B cell (primary cell): ENCODE measurements around the gene RCC1. TPM values are rescaled to one million over a fixed set of nuclear protein-coding genes. Genes with fewer than 3 reads are reported as not detected.

Source experiments
- ATAC-seq: fragments of 200-7000 bp; cut with Tn5 transposase; one replicate; pipeline ENCODE4 v1.10.0; 2021; ENCODE audit warnings: low read depth, mild to moderate bottlenecking, moderate number of reproducible peaks, moderate library complexity
- CTCF ChIA-PET: fragments of 350-600 bp; sonication (Branson Sonifier 250); formaldehyde crosslinking; loops from one replicate; lab custom pipeline; 2021; ENCODE audit warnings: antibody characterized with exemption, inconsistent platforms; lab: Charles Lee
- POLR2A ChIA-PET: fragments of 350-600 bp; sonication (Branson Sonifier 250); formaldehyde crosslinking; loops from one replicate; lab custom pipeline; 2021; ENCODE audit warnings: antibody characterized with exemption; lab: Charles Lee
- DNase-seq: peaks from one replicate; pipeline ENCODE4 v3.0.0; 2013
- H2AFZ ChIP-seq: 2 replicates; pipeline ENCODE4 v1.6.1; 2012; ENCODE audit warnings: mild to moderate bottlenecking, low read depth, low read length; ENCODE audit not compliant: insufficient read depth, poor library complexity, severe bottlenecking
- H3K27ac ChIP-seq, 2 donors: 1 replicate in 1 of 2; 2 replicates in 1 of 2; pipeline ENCODE4 v1.5.1; 2012 to 2013; ENCODE audit warnings: low read length in 2 of 2, mild to moderate bottlenecking in 2 of 2, moderate library complexity in 1 of 2
- H3K27me3 ChIP-seq, 4 experiments: fragments of 200-600 bp in 1 of 4; sonication (generic) in 1 of 4; replicated peaks in 1 of 4; 1 replicate in 2 of 4; 2 replicates in 2 of 4; pipeline versions ENCODE4 v1.6.1 to v1.7.0; 2013 to 2016; ENCODE audit warnings: low read length in 3 of 4, mild to moderate bottlenecking in 2 of 4, mixed read lengths in 1 of 4, moderate library complexity in 1 of 4; ENCODE audit not compliant: insufficient read depth in 4 of 4, control insufficient read depth in 3 of 4; ENCODE audit errors: control extremely low read depth in 1 of 4
- H3K36me3 ChIP-seq, 2 experiments: replicated peaks in 1 of 2; 1 replicate in 1 of 2; 2 replicates in 1 of 2; pipeline versions ENCODE4 v1.6.1 to v1.7.1; 2013; ENCODE audit warnings: low read length in 1 of 2; ENCODE audit not compliant: insufficient read depth in 2 of 2, control insufficient read depth in 1 of 2; ENCODE audit errors: control extremely low read depth in 1 of 2, extremely low read depth in 1 of 2
- H3K4me1 ChIP-seq, 2 donors: fragments of 200-600 bp in 1 of 2; sonication (generic) in 1 of 2; 1 replicate in 1 of 2; 2 replicates in 1 of 2; pipeline versions ENCODE4 v1.5.1 to v1.6.1; 2013 to 2017; ENCODE audit warnings: low read length in 2 of 2; ENCODE audit not compliant: control insufficient read depth in 2 of 2, insufficient read depth in 2 of 2
- H3K4me2 ChIP-seq: replicated peaks from 2 replicates; pipeline ENCODE3; 2012; ENCODE audit warnings: mild to moderate bottlenecking, low read depth, low read length; ENCODE audit not compliant: poor library complexity, severe bottlenecking
- H3K4me3 ChIP-seq, 5 experiments: fragments of 200-600 bp in 1 of 5; sonication (generic) in 1 of 5; 1 replicate in 3 of 5; 2 replicates in 2 of 5; pipeline versions ENCODE4 v1.5.1 to v1.7.0; 2011 to 2016; ENCODE audit warnings: low read length in 4 of 5, mild to moderate bottlenecking in 4 of 5, low read depth in 2 of 5, control low read depth in 1 of 5, moderate library complexity in 1 of 5; ENCODE audit not compliant: insufficient read depth in 1 of 5; ENCODE audit errors: control extremely low read depth in 1 of 5, extremely low read depth in 1 of 5
- H3K79me2 ChIP-seq: fragments of 200-600 bp; sonication (generic); one replicate; pipeline ENCODE4 v1.6.0; 2016; ENCODE audit warnings: low read length; ENCODE audit not compliant: control insufficient read depth, insufficient read depth
- H3K9ac ChIP-seq: fragments of 200-600 bp; sonication (generic); 2 replicates; pipeline ENCODE4 v1.6.1; 2017; ENCODE audit warnings: mild to moderate bottlenecking, low read length, moderate library complexity
- H3K9me3 ChIP-seq, 3 donors: one replicate each; pipeline versions ENCODE4 v1.6.1 to v1.7.1; 2013; ENCODE audit warnings: low read length in 2 of 3; ENCODE audit not compliant: control insufficient read depth in 2 of 3, insufficient read depth in 1 of 3; ENCODE audit errors: control extremely low read depth in 1 of 3
- H4K20me1 ChIP-seq: 2 replicates; pipeline ENCODE4 v1.6.0; 2012; ENCODE audit warnings: mild to moderate bottlenecking, low read length; ENCODE audit not compliant: insufficient read depth, control insufficient read depth, poor library complexity, severe bottlenecking
- H3K27ac Mint-ChIP-seq: one replicate; pipeline ENCODE4 v1.8.0; 2021; ENCODE audit warnings: mixed read lengths
- H3K27me3 Mint-ChIP-seq: one replicate; pipeline ENCODE4 v1.8.0; 2021; ENCODE audit warnings: mixed read lengths
- H3K4me1 Mint-ChIP-seq: one replicate; pipeline ENCODE4 v1.8.0; 2021; ENCODE audit warnings: mixed read lengths
- H3K4me3 Mint-ChIP-seq: one replicate; pipeline ENCODE4 v1.8.0; 2021; ENCODE audit warnings: mixed read lengths
- H3K9me3 Mint-ChIP-seq: one replicate; pipeline ENCODE4 v1.8.0; 2022; ENCODE audit warnings: mixed read lengths; ENCODE audit not compliant: insufficient read depth
- CTCF ChIP-seq: fragments of 200-600 bp; IDR thresholded peaks from one replicate; pipeline ENCODE4 v1.8.0; 2022; ENCODE audit warnings: antibody characterized with exemption, mild to moderate bottlenecking
- EZH2 ChIP-seq: IDR thresholded peaks from 2 replicates; pipeline ENCODE4 v1.6.1; 2012; ENCODE audit warnings: borderline replicate concordance, low read depth, mild to moderate bottlenecking, moderate library complexity, low read length; ENCODE audit not compliant: insufficient read depth, poor library complexity, severe bottlenecking
- WGBS: methylation state at CpG from one replicate; pipeline ENCODE4 v1.1.5; 2013; ENCODE audit warnings: missing lambda C conversion rate; ENCODE audit not compliant: insufficient coverage; 5-methylcytosine and 5-hydroxymethylcytosine counted together
- intact Hi-C: fragments of 100-400 bp; cut with micrococcal nuclease; formaldehyde crosslinking; loops from one replicate; pipeline ENCODE4 v1.10.0; 2022
- polyA plus RNA-seq: library from polyadenylated mRNA; depleted of rRNA; stranded (reverse); fragments of >200 nt; gene quantifications from 2 replicates; pipeline ENCODE4 v1.2.3, GENCODE V29; 2012
- total RNA-seq, 2 donors: library from RNA; stranded (reverse); fragments of 120-200 nt in 1 of 2; gene quantifications; 1 replicate in 1 of 2; 2 replicates in 1 of 2; pipeline versions ENCODE4 v1.2.3 to v1.2.4, GENCODE V29; 2013 to 2022

Gene RCC1
- total and polyA plus RNA-seq, 2 donors (not counting 1 experiment from before 2014, with no cell fraction given), result 9.7 to 17.5 TPM

- H3K27me3 Mint-ChIP-seq, result no peaks in the 10 kb centered on the region
- H3K9me3 Mint-ChIP-seq, result no peaks in the 10 kb centered on the region
- H3K27ac Mint-ChIP-seq, result peak overlapping the region; percentile 76
- POLR2A ChIA-PET, result interaction anchor here (0.7 to 1.3 kb wide), 4 partner anchors 8 to 361 kb away, joined by 3 to 5 read pairs (median 4); no protein-coding TSS in a partner anchor
- Histone ChIP-seq H3K9me3 (no peaks in the 10 kb centered on the region), H3K4me1 (peaks cover 15 to 26% of the 10 kb centered on the region in 2 donors), H3K4me2 (no peak overlapping the region), H3K36me3 (peaks cover 4 to 25% of the 10 kb centered on the region in 2 experiments), H4K20me1 (peaks cover 22% of the 10 kb centered on the region), H3K79me2 (peaks cover 34% of the 10 kb centered on the region), H3K9ac (no peak overlapping the region), H3K27me3 (no peaks in the 10 kb centered on the region), H2AFZ (no peak overlapping the region), H3K27ac (peak overlapping the region in 1 of 2 donors; percentile 7), H3K4me3 (no peak overlapping the region)
- no peak for DNase-seq
- peak overlapping the region; percentile 41 for H3K4me3 Mint-ChIP-seq
- CTCF ChIA-PET, result interaction anchor here (0.7 to 4.3 kb wide), 6 partner anchors 9 to 666 kb away, joined by 3 to 49 read pairs (median 14); partner anchors contain the start of gene RCC1
- 86% methylated on average over 1 of the region's 1 CpG for WGBS
- intact Hi-C loops, result loop anchor here (5.0 kb wide), 1 partner anchor 144 kb away; no protein-coding TSS in a partner anchor
- TF ChIP-seq EZH2 (no peak), CTCF (no peak)
- no peak for ATAC-seq
- H3K4me1 Mint-ChIP-seq, result peaks cover 34% of the 10 kb centered on the region
These were observed 10.7 kb downstream of the RCC1 start for GRCh38 chr1:28516518-28516956.

GRCh38 chr1:28517649-28517999 lies 11.8 kb downstream of the RCC1 start:
- peak overlapping the region in 1 of 2 donors; percentile 45 for H3K27ac ChIP-seq
- H3K36me3 ChIP-seq, result peaks cover 2 to 17% of the 10 kb centered on the region in 2 experiments
- Mint-ChIP-seq H3K4me3 (peak overlapping the region; percentile 89), H3K4me1 (peaks cover 34% of the 10 kb centered on the region), H3K9me3 (no peaks in the 10 kb centered on the region), H3K27me3 (no peaks in the 10 kb centered on the region), H3K27ac (peak overlapping the region; percentile 76)
- DNase-seq, result no peak
- H3K4me3 ChIP-seq, result peak overlapping the region in 2 of 5 experiments; percentile 55 to 68
- POLR2A ChIA-PET, result interaction anchor here (0.9 to 1.3 kb wide), 2 partner anchors 62 to 64 kb away, joined by 3 to 4 read pairs; no protein-coding TSS in a partner anchor
- peaks cover 38% of the 10 kb centered on the region for H3K79me2 ChIP-seq
- H3K27me3 ChIP-seq, result no peaks in the 10 kb centered on the region
- H3K9ac ChIP-seq, result peak overlapping the region; percentile 62
- H2AFZ ChIP-seq, result peak overlapping the region; percentile 83
- peak overlapping the region; percentile 89 for H3K4me2 ChIP-seq
- no peak for TF ChIP-seq EZH2
- H3K4me1 ChIP-seq, result peaks cover 11 to 18% of the 10 kb centered on the region in 2 donors
- 51% methylated on average over 4 of the region's 7 CpGs for WGBS
- intact Hi-C loops, result loop anchor here (5.0 kb wide), 1 partner anchor 145 kb away; no protein-coding TSS in a partner anchor
- CTCF ChIA-PET, result interaction anchor here (2.4 to 4.3 kb wide), 3 partner anchors 10 to 360 kb away, joined by 24 to 49 read pairs (median 24); partner anchors contain the start of gene RCC1
- peaks cover 16% of the 10 kb centered on the region for H4K20me1 ChIP-seq
- no peak for ATAC-seq
- H3K9me3 ChIP-seq, result no peaks in the 10 kb centered on the region
